ENCODE results near the gene PARL.

PARL gene

DNA sequence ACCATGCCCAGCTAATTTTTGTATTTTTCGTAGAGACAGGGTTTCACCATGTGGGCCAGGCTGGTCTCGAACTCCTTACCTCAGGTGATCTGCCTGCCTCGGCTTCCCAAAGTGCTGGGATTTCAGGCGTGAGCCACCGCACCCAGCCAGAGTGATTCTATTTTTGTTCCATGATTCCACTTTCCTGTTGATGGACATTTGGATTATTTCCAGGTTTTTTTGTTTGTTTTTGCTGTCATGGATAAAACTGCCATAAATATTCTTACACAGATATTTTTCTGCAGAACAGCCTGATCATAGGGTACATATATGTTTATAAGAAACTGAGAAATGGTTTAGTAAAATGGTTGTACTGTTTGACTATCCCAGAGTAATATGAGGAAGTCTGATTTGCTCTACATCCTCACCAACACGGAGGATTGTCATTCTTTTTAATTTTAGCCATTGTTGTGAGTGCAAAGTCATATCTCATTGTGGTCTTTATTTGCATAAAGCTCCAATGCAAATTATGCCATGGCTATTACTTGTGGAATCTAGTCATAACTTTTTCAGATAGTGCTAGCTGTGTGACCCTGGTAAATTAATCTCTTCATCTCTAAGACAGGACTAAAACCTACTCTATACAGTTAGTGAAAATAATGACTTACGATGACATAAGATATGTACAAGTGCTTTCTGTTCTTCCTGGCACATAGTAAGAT is 102.0 kb downstream of the PARL start:
- DNase-seq, result no peak

- no peak for DNase-seq
Observed at GRCh38 chr3:183781246-183781645, 103.4 kb downstream of the PARL start.

GRCh38 chr3:183779896-183780465 is 104.7 kb downstream of the PARL start:
- no peak for DNase-seq
